Measurements from ENCODE around the gene UBA3. TPM values are rescaled to one million over a fixed set of nuclear protein-coding genes. Genes with fewer than 3 reads are reported as not detected.

The UBA3 gene
- total and polyA plus RNA-seq, 2 of the 13 experiments (the other 11 are each of a cell fraction or from before 2014, with no cell fraction given), result 40.7 to 49.0 TPM

DNA sequence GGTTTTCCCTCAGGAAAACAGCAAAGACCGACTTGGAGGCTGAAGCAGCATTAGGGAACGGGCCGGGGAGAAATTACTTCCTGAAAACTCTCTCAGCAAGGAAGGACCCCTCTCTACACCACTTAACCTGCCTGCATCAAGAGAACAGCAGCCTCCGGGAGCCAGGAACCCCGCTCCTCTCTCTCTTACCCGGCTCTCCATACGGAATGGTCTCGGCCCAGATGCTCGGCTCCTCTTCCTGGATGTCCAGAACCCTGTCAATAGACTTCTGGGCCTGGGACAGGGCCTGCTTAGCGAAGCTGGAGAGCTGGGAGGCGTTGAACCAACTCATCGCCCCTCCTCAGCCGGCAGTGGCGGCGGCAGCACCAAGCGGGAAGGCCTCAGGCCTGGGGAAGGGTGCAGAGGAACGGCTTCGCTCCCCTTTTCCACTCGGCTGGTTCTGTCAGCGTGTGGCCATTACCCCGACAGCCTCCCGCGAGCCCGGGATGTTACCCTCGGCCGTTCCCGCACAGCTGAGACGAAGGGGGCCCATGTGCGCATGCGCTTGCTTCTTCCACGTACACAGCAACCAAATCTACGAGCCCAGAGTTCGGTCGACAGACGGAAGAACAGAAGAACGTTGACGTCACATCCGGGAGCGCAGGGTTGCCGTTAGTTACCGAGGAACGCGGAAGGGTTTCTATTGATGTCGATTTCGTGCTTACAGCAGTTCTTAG lies 28.3 kb downstream of the UBA3 start, which contains the start of gene TMF1 (continued):
- TF ChIP-seq HNF4G (IDR thresholded peaks at IDR 0.05; ENCODE audit: borderline replicate concordance, low read depth, low read length), result no peak
- TF ChIP-seq HNF4G (CRISPR knock-in tag; IDR thresholded peaks at IDR 0.05; ENCODE audit: borderline replicate concordance, low read depth), result 0 out of 2 replicates have a peak, but pooled peaks have one; percentile 43
- TF ChIP-seq, protein P1, sequence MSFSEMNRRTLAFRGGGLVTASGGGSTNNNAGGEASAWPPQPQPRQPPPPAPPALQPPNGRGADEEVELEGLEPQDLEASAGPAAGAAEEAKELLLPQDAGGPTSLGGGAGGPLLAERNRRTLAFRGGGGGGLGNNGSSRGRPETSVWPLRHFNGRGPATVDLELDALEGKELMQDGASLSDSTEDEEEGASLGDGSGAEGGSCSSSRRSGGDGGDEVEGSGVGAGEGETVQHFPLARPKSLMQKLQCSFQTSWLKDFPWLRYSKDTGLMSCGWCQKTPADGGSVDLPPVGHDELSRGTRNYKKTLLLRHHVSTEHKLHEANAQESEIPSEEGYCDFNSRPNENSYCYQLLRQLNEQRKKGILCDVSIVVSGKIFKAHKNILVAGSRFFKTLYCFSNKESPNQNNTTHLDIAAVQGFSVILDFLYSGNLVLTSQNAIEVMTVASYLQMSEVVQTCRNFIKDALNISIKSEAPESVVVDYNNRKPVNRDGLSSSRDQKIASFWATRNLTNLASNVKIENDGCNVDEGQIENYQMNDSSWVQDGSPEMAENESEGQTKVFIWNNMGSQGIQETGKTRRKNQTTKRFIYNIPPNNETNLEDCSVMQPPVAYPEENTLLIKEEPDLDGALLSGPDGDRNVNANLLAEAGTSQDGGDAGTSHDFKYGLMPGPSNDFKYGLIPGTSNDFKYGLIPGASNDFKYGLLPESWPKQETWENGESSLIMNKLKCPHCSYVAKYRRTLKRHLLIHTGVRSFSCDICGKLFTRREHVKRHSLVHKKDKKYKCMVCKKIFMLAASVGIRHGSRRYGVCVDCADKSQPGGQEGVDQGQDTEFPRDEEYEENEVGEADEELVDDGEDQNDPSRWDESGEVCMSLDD (CRISPR knock-in tag; IDR thresholded peaks at IDR 0.05; ENCODE audit: borderline replicate concordance), result 0 out of 2 replicates have a peak, but pooled peaks have one; percentile 22
- peak; percentile 50; the same call in 1 of the 2 replicates for TF ChIP-seq HCFC1 (IDR thresholded peaks at IDR 0.05; ENCODE audit: low read depth, low read length)
- TF ChIP-seq FOXP1 (IDR thresholded peaks at IDR 0.05), result no peak
- TF ChIP-seq FOXP1 (CRISPR knock-in tag; IDR thresholded peaks at IDR 0.05), result no peak
- TF ChIP-seq, protein P2, sequence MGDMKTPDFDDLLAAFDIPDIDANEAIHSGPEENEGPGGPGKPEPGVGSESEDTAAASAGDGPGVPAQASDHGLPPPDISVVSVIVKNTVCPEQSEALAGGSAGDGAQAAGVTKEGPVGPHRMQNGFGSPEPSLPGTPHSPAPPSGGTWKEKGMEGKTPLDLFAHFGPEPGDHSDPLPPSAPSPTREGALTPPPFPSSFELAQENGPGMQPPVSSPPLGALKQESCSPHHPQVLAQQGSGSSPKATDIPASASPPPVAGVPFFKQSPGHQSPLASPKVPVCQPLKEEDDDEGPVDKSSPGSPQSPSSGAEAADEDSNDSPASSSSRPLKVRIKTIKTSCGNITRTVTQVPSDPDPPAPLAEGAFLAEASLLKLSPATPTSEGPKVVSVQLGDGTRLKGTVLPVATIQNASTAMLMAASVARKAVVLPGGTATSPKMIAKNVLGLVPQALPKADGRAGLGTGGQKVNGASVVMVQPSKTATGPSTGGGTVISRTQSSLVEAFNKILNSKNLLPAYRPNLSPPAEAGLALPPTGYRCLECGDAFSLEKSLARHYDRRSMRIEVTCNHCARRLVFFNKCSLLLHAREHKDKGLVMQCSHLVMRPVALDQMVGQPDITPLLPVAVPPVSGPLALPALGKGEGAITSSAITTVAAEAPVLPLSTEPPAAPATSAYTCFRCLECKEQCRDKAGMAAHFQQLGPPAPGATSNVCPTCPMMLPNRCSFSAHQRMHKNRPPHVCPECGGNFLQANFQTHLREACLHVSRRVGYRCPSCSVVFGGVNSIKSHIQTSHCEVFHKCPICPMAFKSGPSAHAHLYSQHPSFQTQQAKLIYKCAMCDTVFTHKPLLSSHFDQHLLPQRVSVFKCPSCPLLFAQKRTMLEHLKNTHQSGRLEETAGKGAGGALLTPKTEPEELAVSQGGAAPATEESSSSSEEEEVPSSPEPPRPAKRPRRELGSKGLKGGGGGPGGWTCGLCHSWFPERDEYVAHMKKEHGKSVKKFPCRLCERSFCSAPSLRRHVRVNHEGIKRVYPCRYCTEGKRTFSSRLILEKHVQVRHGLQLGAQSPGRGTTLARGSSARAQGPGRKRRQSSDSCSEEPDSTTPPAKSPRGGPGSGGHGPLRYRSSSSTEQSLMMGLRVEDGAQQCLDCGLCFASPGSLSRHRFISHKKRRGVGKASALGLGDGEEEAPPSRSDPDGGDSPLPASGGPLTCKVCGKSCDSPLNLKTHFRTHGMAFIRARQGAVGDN (CRISPR knock-in tag; IDR thresholded peaks at IDR 0.05), result peak; percentile 89
